Nephron (organoid): ENCODE measurements around the gene DHRS3.

Experiments
- H3K27ac Mint-ChIP-seq, 3 experiments: 2 replicates each; pipeline ENCODE4 v1.8.0; 2020; ENCODE audit warnings: mixed read lengths in 3 of 3, mild to moderate bottlenecking in 2 of 3, moderate library complexity in 1 of 3
- H3K27me3 Mint-ChIP-seq: 2 replicates; pipeline ENCODE4 v1.8.0; 2021; ENCODE audit warnings: low read depth, mild to moderate bottlenecking, moderate library complexity, mixed read lengths
- H3K36me3 Mint-ChIP-seq: 2 replicates; pipeline ENCODE4 v1.8.0; 2020; ENCODE audit warnings: low read depth, mixed read lengths
- H3K4me1 Mint-ChIP-seq: 2 replicates; pipeline ENCODE4 v1.8.0; 2020; ENCODE audit warnings: mixed read lengths
- H3K4me3 Mint-ChIP-seq, 3 experiments: 2 replicates each; pipeline ENCODE4 v1.8.0; 2020; ENCODE audit warnings: mild to moderate bottlenecking in 3 of 3, mixed read lengths in 3 of 3, moderate library complexity in 2 of 3
- H3K9me3 Mint-ChIP-seq: 2 replicates; pipeline ENCODE4 v1.8.0; 2020; ENCODE audit warnings: mixed read lengths
- CTCF ChIP-seq, 3 experiments: fragments of 200-600 bp; sonication (generic); IDR thresholded peaks; one replicate each; pipeline ENCODE4 v1.5.0; 2021; ENCODE audit warnings: antibody characterized with exemption in 3 of 3; ENCODE audit not compliant: unreplicated experiment in 3 of 3

DHRS3 gene

GRCh38 chr1:12621346-12622335 is 3.6 kb upstream of the DHRS3 start:
- H3K27ac Mint-ChIP-seq = peak overlapping the region; percentile 87 to 93 (median 92)
- no peak for TF ChIP-seq CTCF (IDR thresholded peaks at IDR 0.05; ENCODE audit: unreplicated experiment in 3 of 3)
- H3K27me3 Mint-ChIP-seq = peaks cover 7% of the 10 kb centered on the region
- H3K36me3 Mint-ChIP-seq = no peaks in the 10 kb centered on the region
- H3K4me1 Mint-ChIP-seq = peaks cover 42% of the 10 kb centered on the region
- no peaks in the 10 kb centered on the region for H3K9me3 Mint-ChIP-seq
- H3K4me3 Mint-ChIP-seq = peak overlapping the region in 2 of 3 experiments; percentile 35 to 63

GRCh38 chr1:12620931-12621330 is 2.9 kb upstream of the DHRS3 start:
- TF ChIP-seq CTCF (IDR thresholded peaks at IDR 0.05; ENCODE audit: unreplicated experiment in 3 of 3) = no peak
- peaks cover 44% of the 10 kb centered on the region for H3K4me1 Mint-ChIP-seq
- H3K4me3 Mint-ChIP-seq = peak overlapping the region in 2 of 3 experiments; percentile 22 to 100
- no peaks in the 10 kb centered on the region for H3K9me3 Mint-ChIP-seq
- peaks cover 7% of the 10 kb centered on the region for H3K27me3 Mint-ChIP-seq
- H3K27ac Mint-ChIP-seq = peak overlapping the region in 1 of 3 experiments; percentile 100
- no peaks in the 10 kb centered on the region for H3K36me3 Mint-ChIP-seq

- H3K4me1 Mint-ChIP-seq = peaks cover 49% of the 10 kb centered on the region
- H3K27ac Mint-ChIP-seq = peak overlapping the region; percentile 96 to 100 (median 99)
- no peak for TF ChIP-seq CTCF (IDR thresholded peaks at IDR 0.05; ENCODE audit: unreplicated experiment in 3 of 3)
- peaks cover 4% of the 10 kb centered on the region for H3K36me3 Mint-ChIP-seq
- peak overlapping the region in 2 of 3 experiments; percentile 22 to 100 for H3K4me3 Mint-ChIP-seq
- peaks cover 6% of the 10 kb centered on the region for H3K27me3 Mint-ChIP-seq
- H3K9me3 Mint-ChIP-seq = no peaks in the 10 kb centered on the region
Measured at GRCh38 chr1:12620488-12620865, 2.5 kb upstream of the DHRS3 start.

GRCh38 chr1:12619792-12620487 is 1.9 kb upstream of the DHRS3 start:
- Mint-ChIP-seq H3K4me1 (peaks cover 54% of the 10 kb centered on the region), H3K36me3 (peaks cover 5% of the 10 kb centered on the region), H3K27ac (peak overlapping the region; percentile 96 to 100 (median 99))

More at GRCh38 chr1:12619792-12620487, 1.9 kb upstream of the DHRS3 start:
- TF ChIP-seq CTCF (IDR thresholded peaks at IDR 0.05; ENCODE audit: unreplicated experiment in 3 of 3) = peak; percentile 94 to 96 (median 95)
- peak overlapping the region; percentile 98 to 100 (median 99) for H3K4me3 Mint-ChIP-seq
- H3K27me3 Mint-ChIP-seq = peaks cover 3% of the 10 kb centered on the region
- H3K9me3 Mint-ChIP-seq = no peaks in the 10 kb centered on the region
